ENCODE results near the gene HDHD3. TPM values are rescaled to one million over a fixed set of nuclear protein-coding genes. Genes with fewer than 3 reads are reported as not detected.
A peak's percentile ranks its signal among the peaks of the same experiment; 100 is the strongest.
"Not testable (repeated sequence)": the region's sequence is repeated elsewhere in the genome, so short reads cannot be mapped to it uniquely, and the experiment has no call there.

Gene HDHD3
- total RNA-seq, result 15.7 and 18.5 TPM in 2 replicates

GRCh38 chr9:113376634-113377567 is at the start of gene HDHD3:
Gene HDHD3, minus strand, starts transcription at chr9:113376986. Its CDS starts 2,632 bp downstream, at chr9:113374354.
- peaks cover 18% of the 10 kb centered on the region for H3K4me1 Mint-ChIP-seq (ENCODE audit: low read depth)
- H3K9me3 Mint-ChIP-seq, result no peaks in the 10 kb centered on the region
- H3K27ac Mint-ChIP-seq, result peak within 1 kb of the TSS; percentile 71
- H3K4me3 Mint-ChIP-seq, result peak within 1 kb of the TSS; percentile 83
- intact Hi-C loops (cut with micrococcal nuclease), result loop anchor here (1.0 to 2.0 kb wide), 7 partner anchors 24 to 156 kb away; partner anchors contain the start of genes ALAD, C9orf43, CDC26 and FKBP15
- no peaks in the 10 kb centered on the region for H3K27me3 Mint-ChIP-seq (ENCODE audit: insufficient read depth)
- DNase-seq (ENCODE audit: low spot score), result peak; percentile 78
- H3K36me3 Mint-ChIP-seq (ENCODE audit: low read depth), result peaks cover 10% of the 10 kb centered on the region

- no peaks in the 10 kb centered on the region for H3K9me3 Mint-ChIP-seq
- no peaks in the 10 kb centered on the region for H3K4me1 Mint-ChIP-seq (ENCODE audit: low read depth)
- no peak overlapping the region for H3K4me3 Mint-ChIP-seq
- no peaks in the 10 kb centered on the region for H3K36me3 Mint-ChIP-seq (ENCODE audit: low read depth)
- intact Hi-C loops (cut with micrococcal nuclease), result no loop called here
- no peak overlapping the region for H3K27ac Mint-ChIP-seq
- peaks cover 15% of the 10 kb centered on the region for H3K27me3 Mint-ChIP-seq (ENCODE audit: insufficient read depth)
- no peak for DNase-seq (ENCODE audit: low spot score)
Observed at GRCh38 chr9:113425072-113425471, 48.3 kb upstream of the HDHD3 start.

GRCh38 chr9:113421726-113422125 is 44.9 kb upstream of the HDHD3 start:
- intact Hi-C loops (cut with micrococcal nuclease), result no loop called here
- Mint-ChIP-seq H3K4me3 (no peak overlapping the region), H3K36me3 (ENCODE audit: low read depth) (no peaks in the 10 kb centered on the region), H3K9me3 (no peaks in the 10 kb centered on the region), H3K4me1 (ENCODE audit: low read depth) (no peaks in the 10 kb centered on the region), H3K27me3 (ENCODE audit: insufficient read depth) (peaks cover 15% of the 10 kb centered on the region), H3K27ac (no peak overlapping the region)
- DNase-seq (ENCODE audit: low spot score), result no peak

- no peaks in the 10 kb centered on the region for H3K4me1 Mint-ChIP-seq (ENCODE audit: low read depth)
- H3K9me3 Mint-ChIP-seq, result no peaks in the 10 kb centered on the region
- H3K4me3 Mint-ChIP-seq, result no peak overlapping the region
- H3K36me3 Mint-ChIP-seq (ENCODE audit: low read depth), result no peaks in the 10 kb centered on the region
- H3K27me3 Mint-ChIP-seq (ENCODE audit: insufficient read depth), result peaks cover 4% of the 10 kb centered on the region
- no peak overlapping the region for H3K27ac Mint-ChIP-seq
- DNase-seq (ENCODE audit: low spot score), result no peak
- intact Hi-C loops (cut with micrococcal nuclease), result loop anchor here (10.0 kb wide), 2 partner anchors 967 to 1933 kb away; partner anchors contain the start of genes AKNA and ECPAS
Observed at GRCh38 chr9:113417370-113417769, 40.6 kb upstream of the HDHD3 start.

- no peak for DNase-seq (ENCODE audit: low spot score)
- Mint-ChIP-seq H3K36me3 (ENCODE audit: low read depth) (no peaks in the 10 kb centered on the region), H3K4me1 (ENCODE audit: low read depth) (no peaks in the 10 kb centered on the region), H3K4me3 (no peak overlapping the region), H3K9me3 (no peaks in the 10 kb centered on the region), H3K27me3 (ENCODE audit: insufficient read depth) (peaks cover 3% of the 10 kb centered on the region), H3K27ac (no peak overlapping the region)
- intact Hi-C loops (cut with micrococcal nuclease), result loop anchor here (10.0 kb wide), 2 partner anchors 969 to 1931 kb away; partner anchors contain the start of genes AKNA and ECPAS
Observed at GRCh38 chr9:113416149-113416721, 39.4 kb upstream of the HDHD3 start.

- Mint-ChIP-seq H3K9me3 (no peaks in the 10 kb centered on the region), H3K4me3 (peak within 1 kb of the TSS; percentile 89), H3K27me3 (ENCODE audit: insufficient read depth) (no peaks in the 10 kb centered on the region), H3K27ac (peak within 1 kb of the TSS; percentile 99), H3K4me1 (ENCODE audit: low read depth) (peaks cover 22% of the 10 kb centered on the region), H3K36me3 (ENCODE audit: low read depth) (peaks cover 32% of the 10 kb centered on the region)
- DNase-seq (ENCODE audit: low spot score), result peak; percentile 92
- intact Hi-C loops (cut with micrococcal nuclease), result loop anchor here (1.0 to 10.0 kb wide), 14 partner anchors 9 to 1926 kb away; partner anchors contain the start of genes AKNA, ALAD, CDC26 and ECPAS
Observed at GRCh38 chr9:113410207-113410864, 33.5 kb upstream of the HDHD3 start, which contains the start of the genes C9orf43 and POLE3. Gene C9orf43, plus strand, starts transcription at chr9:113410747. Its CDS starts 2,747 bp downstream, at chr9:113413494. Gene POLE3, minus strand, starts transcription at chr9:113410675. Its CDS starts 382 bp downstream, at chr9:113410293.

- Mint-ChIP-seq H3K9me3 (no peaks in the 10 kb centered on the region), H3K36me3 (ENCODE audit: low read depth) (peaks cover 32% of the 10 kb centered on the region), H3K27ac (peak overlapping the region; percentile 99), H3K27me3 (ENCODE audit: insufficient read depth) (no peaks in the 10 kb centered on the region), H3K4me1 (ENCODE audit: low read depth) (peaks cover 22% of the 10 kb centered on the region), H3K4me3 (peak overlapping the region; percentile 89)
- no peak for DNase-seq (ENCODE audit: low spot score)
- intact Hi-C loops (cut with micrococcal nuclease), result loop anchor here (1.0 to 10.0 kb wide), 14 partner anchors 9 to 1925 kb away; partner anchors contain the start of genes AKNA, ALAD, CDC26 and ECPAS
Observed at GRCh38 chr9:113409883-113410206, 33.1 kb upstream of the HDHD3 start.

- H3K27ac Mint-ChIP-seq, result peak overlapping the region; percentile 99
- no peak for DNase-seq (ENCODE audit: low spot score)
- H3K4me3 Mint-ChIP-seq, result peak overlapping the region; percentile 89
- no peaks in the 10 kb centered on the region for H3K27me3 Mint-ChIP-seq (ENCODE audit: insufficient read depth)
- H3K9me3 Mint-ChIP-seq, result no peaks in the 10 kb centered on the region
- H3K36me3 Mint-ChIP-seq (ENCODE audit: low read depth), result peaks cover 32% of the 10 kb centered on the region
- peaks cover 22% of the 10 kb centered on the region for H3K4me1 Mint-ChIP-seq (ENCODE audit: low read depth)
- intact Hi-C loops (cut with micrococcal nuclease), result no loop called here
Observed at GRCh38 chr9:113409481-113409880, 32.7 kb upstream of the HDHD3 start.

GRCh38 chr9:113406873-113407511 is 30.2 kb upstream of the HDHD3 start:
- DNase-seq (ENCODE audit: low spot score), result peak; percentile 59
- peak overlapping the region; percentile 83 for H3K27ac Mint-ChIP-seq
- H3K27me3 Mint-ChIP-seq (ENCODE audit: insufficient read depth); H3K9me3 Mint-ChIP-seq: not testable (repeated sequence)
- peak overlapping the region; percentile 89 for H3K4me3 Mint-ChIP-seq
- intact Hi-C loops (cut with micrococcal nuclease), result loop anchor here (1.0 kb wide), 1 partner anchor 98 kb away; no protein-coding TSS in a partner anchor
- peaks cover 22% of the 10 kb centered on the region for H3K4me1 Mint-ChIP-seq (ENCODE audit: low read depth)
- peaks cover 32% of the 10 kb centered on the region for H3K36me3 Mint-ChIP-seq (ENCODE audit: low read depth)

- H3K36me3 Mint-ChIP-seq (ENCODE audit: low read depth), result peaks cover 32% of the 10 kb centered on the region
- H3K4me3 Mint-ChIP-seq; intact Hi-C loops (cut with micrococcal nuclease); H3K27me3 Mint-ChIP-seq (ENCODE audit: insufficient read depth); DNase-seq (ENCODE audit: low spot score); H3K9me3 Mint-ChIP-seq: not testable (repeated sequence)
- peak overlapping the region; percentile 83 for H3K27ac Mint-ChIP-seq
- H3K4me1 Mint-ChIP-seq (ENCODE audit: low read depth), result peaks cover 28% of the 10 kb centered on the region
Observed at GRCh38 chr9:113406353-113406752, 29.6 kb upstream of the HDHD3 start.

GRCh38 chr9:113403646-113404045 is 26.9 kb upstream of the HDHD3 start:
- Mint-ChIP-seq H3K9me3 (no peaks in the 10 kb centered on the region), H3K36me3 (ENCODE audit: low read depth) (peaks cover 19% of the 10 kb centered on the region), H3K4me3 (no peak overlapping the region), H3K27me3 (ENCODE audit: insufficient read depth) (no peaks in the 10 kb centered on the region), H3K4me1 (ENCODE audit: low read depth) (peaks cover 37% of the 10 kb centered on the region), H3K27ac (no peak overlapping the region)
- intact Hi-C loops (cut with micrococcal nuclease), result loop anchor here (5.0 kb wide), 1 partner anchor 686 kb away; the partner anchor contains the start of gene INIP
- DNase-seq (ENCODE audit: low spot score), result no peak
